ACHN (cell line): ENCODE results near the gene TTC27.
"Not testable (repeated sequence)": the region's sequence is repeated elsewhere in the genome, so short reads cannot be mapped to it uniquely, and the experiment has no call there.

Experiments
- DNase-seq: peaks from one replicate; pipeline ENCODE4 v3.0.0-alpha.2; 2015
- in situ Hi-C: cut with HindIII; loops from 2 replicates; pipeline ENCODE4 v1.10.0; 2017; ENCODE audit warnings: low sequenced_read_pairs, low pct_ligation_motif_present, low pct_unique_long_range_greater_than_20kb

Gene TTC27

DNA sequence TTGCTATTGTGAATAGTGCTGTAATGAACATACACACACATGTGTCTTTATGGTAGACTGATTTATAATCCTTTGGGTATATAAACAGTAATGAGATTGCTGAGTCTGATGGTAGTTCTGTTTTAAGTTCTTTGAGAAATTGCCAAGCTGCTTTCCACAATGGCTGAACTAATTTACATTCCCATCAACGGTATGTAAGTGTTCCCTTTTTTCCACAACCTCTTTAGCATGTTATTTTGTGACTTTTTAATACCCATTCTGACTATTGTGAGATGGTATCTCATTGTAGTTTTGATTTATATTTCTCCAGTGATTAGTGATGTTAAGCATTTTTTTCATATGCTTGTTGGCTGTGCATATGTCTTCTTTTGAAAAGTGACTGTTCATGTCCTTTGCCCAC, 86.7 kb downstream of the TTC27 start:
- in situ Hi-C loops = no loop called here
- DNase-seq = no peak

- in situ Hi-C loops = no loop called here
- no peak for DNase-seq
Observed at GRCh38 chr2:32715391-32715841, 87.6 kb downstream of the TTC27 start.

- no peak for DNase-seq
- in situ Hi-C loops = no loop called here
Observed at GRCh38 chr2:32715981-32716380, 88.1 kb downstream of the TTC27 start.

GRCh38 chr2:32716598-32716997, 88.7 kb downstream of the TTC27 start:
- in situ Hi-C loops = no loop called here

GRCh38 chr2:32718752-32719151, 90.9 kb downstream of the TTC27 start:
- DNase-seq = no peak
- in situ Hi-C loops = no loop called here

More at GRCh38 chr2:32716598-32716997, 88.7 kb downstream of the TTC27 start:
- DNase-seq = no peak

DNA sequence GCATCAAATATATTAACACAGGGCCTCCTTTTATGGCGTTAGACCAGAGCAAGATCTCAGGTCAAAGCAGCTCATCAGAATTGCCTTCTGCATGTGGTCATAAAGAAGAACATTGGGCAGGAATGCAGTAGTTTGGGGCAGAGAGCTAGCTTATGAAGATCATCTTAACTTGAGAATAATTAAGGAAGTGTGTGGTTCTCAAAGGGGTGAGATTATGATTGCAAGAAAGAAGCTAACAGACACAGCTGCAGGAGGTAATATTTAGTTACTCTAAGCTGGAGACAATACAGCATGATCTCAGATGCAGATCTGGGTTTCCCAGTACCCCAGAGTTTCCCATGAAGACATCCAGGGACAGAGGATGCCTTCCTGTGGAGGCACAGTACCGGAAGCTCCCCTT, 91.6 kb downstream of the TTC27 start:
- in situ Hi-C loops = no loop called here
- DNase-seq = no peak

- in situ Hi-C loops = no loop called here
- no peak for DNase-seq
Observed at GRCh38 chr2:32719933-32720716, 92.3 kb downstream of the TTC27 start.

- in situ Hi-C loops = no loop called here
- no peak for DNase-seq
Observed at GRCh38 chr2:32720771-32721170, 92.9 kb downstream of the TTC27 start.

DNA sequence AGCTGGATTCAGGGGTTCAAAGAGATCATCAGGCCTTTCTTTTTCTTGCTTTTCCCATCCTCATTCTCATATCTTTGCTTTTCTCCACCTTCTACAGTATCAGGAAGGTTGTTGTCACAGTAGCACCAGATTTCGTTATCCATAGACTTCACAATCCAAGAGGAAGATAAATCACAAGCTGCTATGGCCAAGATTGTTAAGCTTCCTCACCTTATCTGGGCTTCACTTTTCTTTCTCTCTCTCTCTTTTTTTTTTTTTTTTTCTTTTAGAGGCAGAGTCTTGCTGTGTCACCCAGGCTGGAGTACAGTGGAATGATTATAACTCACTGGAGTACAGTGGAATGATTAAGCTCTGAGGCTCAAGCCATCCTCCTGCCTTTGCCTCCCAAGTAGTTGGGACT, 93.5 kb downstream of the TTC27 start:
- in situ Hi-C loops = no loop called here
- no peak for DNase-seq

GRCh38 chr2:32723467-32724079, 95.7 kb downstream of the TTC27 start:
- in situ Hi-C loops = no loop called here
- DNase-seq = no peak

DNA sequence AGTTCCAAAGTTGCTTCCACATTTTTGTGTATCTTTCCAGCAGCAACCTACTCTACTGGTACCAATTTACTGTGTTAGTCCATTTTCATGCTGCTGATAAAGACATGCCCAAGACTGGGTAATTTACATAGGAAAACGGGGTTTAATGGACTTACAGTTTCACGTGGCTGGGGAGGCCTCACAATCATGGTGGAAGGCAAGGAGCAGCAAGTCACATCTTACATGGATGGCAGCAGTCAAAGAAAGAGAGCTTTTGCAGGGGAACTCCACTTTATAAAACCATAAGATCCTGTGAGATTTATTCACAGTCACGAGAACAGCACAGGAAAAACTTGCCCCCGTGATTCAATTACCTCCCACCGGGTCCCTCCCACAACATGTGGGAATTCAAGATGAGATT, 98.8 kb downstream of the TTC27 start:
- DNase-seq, in situ Hi-C loops: not testable (repeated sequence)

DNA sequence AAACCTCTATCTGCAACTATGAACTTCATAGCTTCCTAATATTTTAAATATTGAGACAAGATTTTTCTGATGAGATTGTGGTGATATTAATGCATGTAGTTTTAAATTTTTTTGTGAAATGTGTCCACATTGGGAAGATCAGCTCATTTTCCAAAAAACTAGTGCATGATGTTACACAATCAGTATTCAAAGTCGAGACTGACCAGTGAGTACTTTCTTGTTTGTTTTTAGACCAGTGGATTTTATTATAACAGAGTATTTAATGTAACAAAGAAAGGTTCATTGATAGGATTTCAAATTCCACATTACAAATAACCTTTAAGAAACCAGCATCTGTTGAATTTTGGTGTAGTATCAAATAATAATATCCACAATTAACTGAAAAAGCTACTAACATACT, 99.3 kb downstream of the TTC27 start:
- in situ Hi-C loops = no loop called here
- DNase-seq = no peak

- in situ Hi-C loops, DNase-seq: not testable (repeated sequence)
Observed at GRCh38 chr2:32730958-32731357, 103.1 kb downstream of the TTC27 start.

GRCh38 chr2:32732120-32732519, 104.3 kb downstream of the TTC27 start:
- in situ Hi-C loops = no loop called here
- DNase-seq = no peak

DNA sequence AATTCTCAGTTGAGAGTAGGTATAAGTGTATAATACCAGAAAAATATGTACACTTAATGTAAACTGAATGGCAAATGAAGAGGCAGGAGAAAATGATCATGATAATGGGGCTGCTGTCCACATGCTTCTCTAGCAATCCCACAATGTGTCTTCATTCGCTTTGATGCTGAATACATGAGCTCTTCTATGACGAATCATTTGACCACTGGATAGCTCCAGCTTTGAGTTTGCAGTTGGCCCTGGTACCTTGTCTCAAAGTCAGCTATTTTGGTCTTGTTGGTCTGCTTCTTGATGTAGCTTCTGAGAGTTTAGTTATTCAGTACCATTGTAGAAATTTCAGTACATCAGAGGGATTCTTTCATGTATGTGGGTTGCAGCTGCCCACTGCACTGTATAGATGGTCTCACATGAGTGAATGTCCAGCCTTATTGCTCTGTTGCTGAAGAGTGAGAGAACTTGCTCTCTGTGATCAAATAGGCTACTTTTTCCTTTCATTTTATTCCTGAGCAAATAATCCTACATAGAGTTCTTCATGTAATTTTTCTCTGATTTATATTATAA, 105.1 kb downstream of the TTC27 start:
- no peak for DNase-seq
- in situ Hi-C loops = no loop called here

GRCh38 chr2:32735348-32735747, 107.5 kb downstream of the TTC27 start:
- no peak for DNase-seq
- in situ Hi-C loops = no loop called here

DNA sequence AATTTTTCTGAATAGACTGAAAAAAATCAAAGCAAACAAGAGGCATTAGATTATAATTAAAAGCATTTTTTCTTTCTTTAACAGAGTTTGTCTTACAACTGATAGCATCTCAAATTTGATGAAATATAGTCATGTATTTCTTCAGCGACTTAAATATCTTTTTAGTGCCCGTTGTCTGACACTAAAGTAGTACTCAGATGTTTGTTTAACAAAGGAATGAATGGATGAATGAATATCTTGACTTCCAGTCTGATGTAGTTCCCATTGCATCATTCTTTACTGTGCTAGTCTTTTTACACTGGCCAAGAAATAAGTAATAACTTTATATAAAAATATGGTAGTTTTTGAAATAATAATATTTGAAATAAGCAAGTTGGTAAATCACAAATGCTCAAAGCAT, 111.1 kb downstream of the TTC27 start:
- in situ Hi-C loops = no loop called here
- DNase-seq = no peak

DNA sequence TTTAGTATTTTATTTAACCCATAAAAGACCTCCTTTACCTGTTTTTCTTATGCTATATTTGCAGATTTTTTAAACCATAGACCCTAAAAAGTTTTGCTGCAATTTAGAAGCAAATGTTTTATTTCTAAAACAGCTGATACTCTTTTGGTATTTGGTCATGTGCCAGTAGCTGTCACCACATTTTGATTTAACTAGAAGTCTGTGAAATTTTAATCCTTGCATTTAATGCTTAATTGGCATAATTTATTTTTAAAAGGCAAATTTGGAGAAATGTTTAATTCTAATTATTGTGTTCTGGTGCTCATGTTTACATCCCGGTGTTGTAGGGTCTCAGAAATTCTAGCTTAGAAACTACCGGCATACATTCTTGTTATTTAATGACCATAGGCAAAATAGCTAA, 111.8 kb downstream of the TTC27 start:
- no peak for DNase-seq
- in situ Hi-C loops = no loop called here

GRCh38 chr2:32741575-32741974, 113.7 kb downstream of the TTC27 start:
- no peak for DNase-seq
- in situ Hi-C loops = no loop called here

GRCh38 chr2:32742376-32742775, 114.5 kb downstream of the TTC27 start:
- in situ Hi-C loops = no loop called here
- no peak for DNase-seq
